Measurements from ENCODE around the gene UBR1. TPM values are rescaled to one million over a fixed set of nuclear protein-coding genes. Genes with fewer than 3 reads are reported as not detected.

The UBR1 gene
- total and polyA plus RNA-seq, 2 donors (not counting 3 experiments of a cell fraction or from before 2014, with no cell fraction given): 5.3 to 26.9 TPM

GRCh38 chr15:43085921-43086320 lies 19.9 kb downstream of the UBR1 start:
- Histone ChIP-seq H3K4me1 (ENCODE audit: control insufficient read depth, extremely low read depth, insufficient read depth, low read length) (peaks cover 3% of the 10 kb centered on the region), H3K27me3 (ENCODE audit: control insufficient read depth in 2 of 2, insufficient read depth in 2 of 2, low read length in 2 of 2) (no peaks in the 10 kb centered on the region), H3K9me3 (replicated peaks; ENCODE audit: control insufficient read depth, insufficient read depth, low read length) (no peaks in the 10 kb centered on the region), H3K9me1 (replicated peaks; ENCODE audit: control insufficient read depth, extremely low read depth, insufficient read depth, low read length) (no peaks in the 10 kb centered on the region), H3K4me3 (replicated peaks in 1 of 3; ENCODE audit: insufficient read depth in 1 of 3, low read depth in 1 of 3, low read length in 3 of 3) (no peak overlapping the region), H4K20me1 (replicated peaks; ENCODE audit: control insufficient read depth, extremely low read depth, insufficient read depth, low read length) (peaks cover 2% of the 10 kb centered on the region), H3K4me2 (ENCODE audit: insufficient read depth, low read length) (no peak overlapping the region), H3K9ac (replicated peaks; ENCODE audit: extremely low read depth, insufficient read depth, low read length) (no peak overlapping the region), H3K36me3 (ENCODE audit: control insufficient read depth in 2 of 2, extremely low read depth in 1 of 2, insufficient read depth in 2 of 2, low read length in 2 of 2) (no peaks in the 10 kb centered on the region), H2AFZ (ENCODE audit: low read depth, low read length) (no peak overlapping the region), H3K79me2 (ENCODE audit: control insufficient read depth, insufficient read depth, low read length) (peaks cover 39% of the 10 kb centered on the region), H3K27ac (ENCODE audit: insufficient read depth, low read depth, low read length) (no peak overlapping the region)
- dilution Hi-C loops (cut with MboI; ENCODE audit: extremely low pct_ligation_motif_present, low sequenced_read_pairs): no loop called here
- TF ChIP-seq POLR2A (IDR thresholded peaks at IDR 0.05; ENCODE audit: low read depth, low read length) (no peak), MAX (IDR thresholded peaks at IDR 0.05; ENCODE audit: insufficient read depth, insufficient read length) (no peak), MYC (IDR thresholded peaks at IDR 0.05; ENCODE audit: low read depth, low read length) (no peak)
- DNase-seq (ENCODE audit: low read depth, low spot score) (no peak), FAIRE-seq (no peak)
- ChIA-PET CTCF (interaction anchor here (0.7 to 1.0 kb wide), 2 partner anchors 118 to 255 kb away, joined by 3 read pairs; no protein-coding TSS in a partner anchor), POLR2A (no interaction called here)
- BruUV-seq (replicated peaks): no TSS peak
- intact Hi-C loops (cut with micrococcal nuclease): no loop called here

GRCh38 chr15:43082509-43082908 lies 23.3 kb downstream of the UBR1 start:
- no peak overlapping the region for H3K9ac ChIP-seq (replicated peaks; ENCODE audit: extremely low read depth, insufficient read depth, low read length)
- intact Hi-C loops (cut with micrococcal nuclease): no loop called here
- TF ChIP-seq MYC (IDR thresholded peaks at IDR 0.05; ENCODE audit: low read depth, low read length): no peak
- no peak for TF ChIP-seq EZH2 (IDR thresholded peaks at IDR 0.05; ENCODE audit: borderline replicate concordance, low read depth, low read length, severe bottlenecking)
- TF ChIP-seq JUN (IDR thresholded peaks at IDR 0.05; ENCODE audit: borderline replicate concordance, insufficient read depth, insufficient read length, low read depth): no peak
- no peak for TF ChIP-seq MAX (IDR thresholded peaks at IDR 0.05; ENCODE audit: insufficient read depth, insufficient read length)
- no peak for TF ChIP-seq CTCF (IDR thresholded peaks at IDR 0.05; ENCODE audit: extremely low read depth in 1 of 2, insufficient read depth in 1 of 2, low read depth in 1 of 2, low read length in 2 of 2)
- TF ChIP-seq GATA2 (IDR thresholded peaks at IDR 0.05; ENCODE audit: insufficient read depth, insufficient read length, low read depth, low read length): no peak
- no peak for TF ChIP-seq FOS (IDR thresholded peaks at IDR 0.05; ENCODE audit: borderline replicate concordance, insufficient read depth, low read length)
- TF ChIP-seq POLR2AphosphoS5 (IDR thresholded peaks at IDR 0.05; ENCODE audit: insufficient read depth, low read depth, low read length): no peak
- no peak for TF ChIP-seq POLR2A (IDR thresholded peaks at IDR 0.05; ENCODE audit: low read depth, low read length)

More at GRCh38 chr15:43082509-43082908, 23.3 kb downstream of the UBR1 start:
- Histone ChIP-seq H3K27ac (ENCODE audit: insufficient read depth, low read depth, low read length) (no peak overlapping the region), H3K79me2 (ENCODE audit: control insufficient read depth, insufficient read depth, low read length) (peaks cover 25% of the 10 kb centered on the region), H3K27me3 (ENCODE audit: control insufficient read depth in 2 of 2, insufficient read depth in 2 of 2, low read length in 2 of 2) (no peaks in the 10 kb centered on the region), H3K4me1 (ENCODE audit: control insufficient read depth, extremely low read depth, insufficient read depth, low read length) (peaks cover 3% of the 10 kb centered on the region), H3K9me3 (replicated peaks; ENCODE audit: control insufficient read depth, insufficient read depth, low read length) (no peaks in the 10 kb centered on the region), H4K20me1 (replicated peaks; ENCODE audit: control insufficient read depth, extremely low read depth, insufficient read depth, low read length) (no peaks in the 10 kb centered on the region), H3K4me3 (replicated peaks in 1 of 3; ENCODE audit: insufficient read depth in 1 of 3, low read depth in 1 of 3, low read length in 3 of 3) (no peak overlapping the region), H3K9me1 (replicated peaks; ENCODE audit: control insufficient read depth, extremely low read depth, insufficient read depth, low read length) (no peaks in the 10 kb centered on the region), H3K36me3 (ENCODE audit: control insufficient read depth in 2 of 2, extremely low read depth in 1 of 2, insufficient read depth in 2 of 2, low read length in 2 of 2) (no peaks in the 10 kb centered on the region), H2AFZ (ENCODE audit: low read depth, low read length) (no peak overlapping the region), H3K4me2 (ENCODE audit: insufficient read depth, low read length) (no peak overlapping the region)
- no peak for DNase-seq (ENCODE audit: low read depth, low spot score)
- dilution Hi-C loops (cut with MboI; ENCODE audit: extremely low pct_ligation_motif_present, low sequenced_read_pairs): no loop called here
- no TSS peak for BruUV-seq (replicated peaks)
- ChIA-PET POLR2A (no interaction called here), CTCF (interaction anchor here (1.7 kb wide), 1 partner anchor 20 kb away, joined by 3 read pairs; no protein-coding TSS in a partner anchor)
- no peak for FAIRE-seq
